K562 (cell line): ENCODE results near the gene PRR35. TPM values are rescaled to one million over a fixed set of nuclear protein-coding genes. Genes with fewer than 3 reads are reported as not detected.
A peak's percentile ranks its signal among the peaks of the same experiment; 100 is the strongest.

Experiments used
- CXXC5 ChIP-seq: fragments of 250-450 bp; sonication (Bioruptor Pico); IDR thresholded peaks from 2 replicates; pipeline ENCODE4 v1.8.0; 2022; ENCODE audit warnings: inconsistent platforms, mild to moderate bottlenecking, moderate library complexity
- ELF2 ChIP-seq: fragments of 250-450 bp; sonication (Bioruptor Pico); IDR thresholded peaks from 2 replicates; pipeline ENCODE4 v1.5.0; 2021; ENCODE audit warnings: mild to moderate bottlenecking
- EZH2 ChIP-seq: IDR thresholded peaks from 2 replicates; pipeline ENCODE4 v1.6.1; 2012; ENCODE audit warnings: low read depth, mild to moderate bottlenecking, inconsistent platforms, low read length, borderline replicate concordance
- FOXM1 ChIP-seq, 2 experiments: fragments of 450-650 bp in 1 of 2; sonication (generic) in 1 of 2; formaldehyde crosslinking in 1 of 2; IDR thresholded peaks; 2 replicates each; pipeline versions ENCODE4 v1.6.1 to v1.9.0; 2017 to 2022; ENCODE audit warnings: low read depth in 2 of 2, mild to moderate bottlenecking in 2 of 2, missing genetic modification reagents in 1 of 2, moderate library complexity in 1 of 2
- GABPB1 ChIP-seq: sonication (generic); formaldehyde crosslinking; IDR thresholded peaks from 2 replicates; pipeline ENCODE4 v1.8.0; 2022; ENCODE audit warnings: mild to moderate bottlenecking, missing genetic modification reagents
- GABPB2 ChIP-seq: fragments of 250-450 bp; sonication (Bioruptor Pico); conservative IDR thresholded peaks from 2 replicates; pipeline ENCODE4 v1.5.1; 2021; ENCODE audit warnings: mild to moderate bottlenecking
- KLF6 ChIP-seq: fragments of 250-450 bp; sonication (Bioruptor Pico); IDR thresholded peaks from 2 replicates; pipeline ENCODE4 v1.4.0; 2020; ENCODE audit warnings: mild to moderate bottlenecking, moderate library complexity, borderline replicate concordance
- NCOA2 ChIP-seq, 2 experiments: fragments of 450-650 bp; IDR thresholded peaks; 2 replicates each; pipeline ENCODE4 v1.6.1; 2018; ENCODE audit warnings: mild to moderate bottlenecking in 2 of 2, moderate library complexity in 1 of 2; ENCODE audit not compliant: partially characterized antibody in 2 of 2
- NELFE ChIP-seq: IDR thresholded peaks from 2 replicates; pipeline ENCODE4 v1.6.1; 2011; ENCODE audit warnings: mild to moderate bottlenecking; ENCODE audit not compliant: insufficient read depth, insufficient read length
- PCBP2 ChIP-seq: fragments of 200-400 bp; formaldehyde crosslinking; IDR thresholded peaks from 2 replicates; pipeline ENCODE4 v1.6.1; 2018; ENCODE audit warnings: low read length, low read depth, mild to moderate bottlenecking, moderate library complexity; ENCODE audit not compliant: poor library complexity, severe bottlenecking
- PHB ChIP-seq: fragments of 250-450 bp; sonication (Bioruptor Pico); IDR thresholded peaks from 2 replicates; pipeline ENCODE4 v1.5.0; 2021
- PKNOX1 ChIP-seq: fragments of 450-650 bp; IDR thresholded peaks from 2 replicates; pipeline ENCODE4 v1.6.1; 2016
- SETDB1 ChIP-seq: IDR thresholded peaks from one replicate; pipeline ENCODE4 v1.6.1; 2012; ENCODE audit warnings: low read length, control low read depth, inconsistent platforms
- TAF15 ChIP-seq: fragments of 200-400 bp; formaldehyde crosslinking; IDR thresholded peaks from 2 replicates; pipeline ENCODE4 v1.6.1; 2017; ENCODE audit warnings: mild to moderate bottlenecking, low read depth, low read length, moderate library complexity
- TBP ChIP-seq: optimal IDR thresholded peaks from 2 replicates; pipeline ENCODE3; 2011; ENCODE audit warnings: low read depth, low read length, improper control_type of control experiment
- THAP7 ChIP-seq: fragments of 250-450 bp; sonication (Bioruptor Pico); IDR thresholded peaks from 2 replicates; pipeline ENCODE4 v1.5.0; 2021
- THRAP3 ChIP-seq: fragments of 450-650 bp; IDR thresholded peaks from 2 replicates; pipeline ENCODE4 v1.6.1; 2016; ENCODE audit warnings: mild to moderate bottlenecking, inconsistent platforms, borderline replicate concordance
- TSHZ1 ChIP-seq: fragments of 250-450 bp; sonication (Bioruptor Pico); IDR thresholded peaks from 2 replicates; pipeline ENCODE4 v1.4.0; 2020; ENCODE audit warnings: mild to moderate bottlenecking, moderate library complexity
- ZBTB33 ChIP-seq: sonication (generic); formaldehyde crosslinking; IDR thresholded peaks from 2 replicates; pipeline ENCODE4 v1.8.1; 2023; ENCODE audit warnings: mild to moderate bottlenecking, missing genetic modification reagents
- ZEB2 ChIP-seq: fragments of 450-650 bp; IDR thresholded peaks from 2 replicates; pipeline ENCODE4 v1.6.1; 2016
- ZNF23 ChIP-seq: fragments of 250-450 bp; sonication (Bioruptor Pico); IDR thresholded peaks from 2 replicates; pipeline ENCODE4 v1.4.0; 2020; ENCODE audit warnings: mild to moderate bottlenecking
- ZNF347 ChIP-seq: fragments of 450-650 bp; formaldehyde crosslinking; IDR thresholded peaks from 2 replicates; pipeline ENCODE4 v1.4.0; 2020; ENCODE audit warnings: low read depth, mild to moderate bottlenecking, moderate library complexity
- ZNF436 ChIP-seq: fragments of 250-450, 450-650 bp; sonication (Bioruptor Pico); formaldehyde crosslinking; IDR thresholded peaks from 2 replicates; pipeline ENCODE4 v1.7.0; 2020; ENCODE audit warnings: mild to moderate bottlenecking
- polyA plus RNA-seq, 8 experiments: library from polyadenylated mRNA; depleted of rRNA in 4 of 8; stranded (reverse) in 5 of 8; unstranded in 3 of 8; fragments of >200 nt; fragmentation: Nextera tagmentation in 2 of 8; fragmentation: Illumina TruSeq in 1 of 8; extraction: Ambion mirVana in 2 of 8; extraction: Trizol in 1 of 8; gene quantifications; 2 replicates each; pipeline versions ENCODE4 v1.2.1 to v1.2.3, GENCODE V29; 2011 to 2014; ENCODE audit warnings: inconsistent platforms in 1 of 8, missing spikeins in 1 of 8
- total RNA-seq, 7 experiments: library from RNA; depleted of rRNA in 6 of 7; stranded (reverse); fragments of >200 nt in 6 of 7; fragmentation: Illumina TruSeq in 2 of 7; extraction: Trizol in 2 of 7; gene quantifications; 2 replicates each; pipeline versions ENCODE4 v1.2.1 to v1.2.3, GENCODE V29; 2011 to 2021; ENCODE audit warnings: low replicate concordance in 1 of 7

PRR35 gene
- total and polyA plus RNA-seq, 9 of the 15 experiments (the other 6 are each of a cell fraction or from before 2014, with no cell fraction given): 0.17 to 0.45 (median 0.21) TPM; not detected in 5

- TF ChIP-seq PCBP2 (no peak), NCOA2 (IDR thresholded peaks at IDR 0.05; ENCODE audit: partially characterized antibody in 2 of 2) (no peak), KLF6 (CRISPR knock-in tag) (no peak), THAP7 (CRISPR knock-in tag) (no peak), ZNF23 (no peak), GABPB2 (CRISPR knock-in tag) (no peak), SETDB1 (no peak), GABPB1 (CRISPR knock-in tag) (no peak), ZBTB33 (CRISPR knock-in tag) (0 out of 2 replicates have a peak, but pooled peaks have one; percentile 19), NELFE (no peak), EZH2 (no peak), PKNOX1 (no peak), ZNF436 (no peak), FOXM1 (IDR thresholded peaks at IDR 0.05; ENCODE audit: low read depth) (no peak), FOXM1 (CRISPR knock-in tag; IDR thresholded peaks at IDR 0.05; ENCODE audit: low read depth) (no peak), TAF15 (no peak), ELF2 (CRISPR knock-in tag) (no peak), PHB (CRISPR knock-in tag) (no peak), TSHZ1 (CRISPR knock-in tag) (no peak), TBP (no peak), CXXC5 (no peak; the same call in none of the 2 replicates), ZNF347 (CRISPR knock-in tag) (no peak), THRAP3 (no peak), ZEB2 (no peak)
Observed at GRCh38 chr16:590188-590814, 30.1 kb downstream of the PRR35 start (continued).
